ENCODE data around the gene SCPEP1.

GRCh38 chr17:56928586-56928985 lies 49.3 kb upstream of the SCPEP1 start:
- no peak for TF ChIP-seq POLR2A (IDR thresholded peaks at IDR 0.05)
- TF ChIP-seq, protein P1, sequence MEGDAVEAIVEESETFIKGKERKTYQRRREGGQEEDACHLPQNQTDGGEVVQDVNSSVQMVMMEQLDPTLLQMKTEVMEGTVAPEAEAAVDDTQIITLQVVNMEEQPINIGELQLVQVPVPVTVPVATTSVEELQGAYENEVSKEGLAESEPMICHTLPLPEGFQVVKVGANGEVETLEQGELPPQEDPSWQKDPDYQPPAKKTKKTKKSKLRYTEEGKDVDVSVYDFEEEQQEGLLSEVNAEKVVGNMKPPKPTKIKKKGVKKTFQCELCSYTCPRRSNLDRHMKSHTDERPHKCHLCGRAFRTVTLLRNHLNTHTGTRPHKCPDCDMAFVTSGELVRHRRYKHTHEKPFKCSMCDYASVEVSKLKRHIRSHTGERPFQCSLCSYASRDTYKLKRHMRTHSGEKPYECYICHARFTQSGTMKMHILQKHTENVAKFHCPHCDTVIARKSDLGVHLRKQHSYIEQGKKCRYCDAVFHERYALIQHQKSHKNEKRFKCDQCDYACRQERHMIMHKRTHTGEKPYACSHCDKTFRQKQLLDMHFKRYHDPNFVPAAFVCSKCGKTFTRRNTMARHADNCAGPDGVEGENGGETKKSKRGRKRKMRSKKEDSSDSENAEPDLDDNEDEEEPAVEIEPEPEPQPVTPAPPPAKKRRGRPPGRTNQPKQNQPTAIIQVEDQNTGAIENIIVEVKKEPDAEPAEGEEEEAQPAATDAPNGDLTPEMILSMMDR (IDR thresholded peaks at IDR 0.05): no peak
